ENCODE data around the gene IGF2R. TPM values are rescaled to one million over a fixed set of nuclear protein-coding genes. Genes with fewer than 3 reads are reported as not detected.

Gene IGF2R
- total RNA-seq, 1 donor from 2014 or later = 247 TPM

- TF ChIP-seq CTCF (IDR thresholded peaks at IDR 0.05) = no peak
- peaks cover 42% of the 10 kb centered on the region for H3K36me3 Mint-ChIP-seq (ENCODE audit: low read depth)
- peaks cover 8% of the 10 kb centered on the region for H3K4me1 Mint-ChIP-seq (ENCODE audit: low read depth)
- no peak overlapping the region for H3K27ac Mint-ChIP-seq (ENCODE audit: unreplicated experiment)
- no peak overlapping the region for H3K4me3 Mint-ChIP-seq (ENCODE audit: unreplicated experiment)
- no peaks in the 10 kb centered on the region for H3K9me3 Mint-ChIP-seq (ENCODE audit: low read depth)
- H3K27me3 Mint-ChIP-seq (ENCODE audit: low read depth) = no peaks in the 10 kb centered on the region
- DNase-seq (ENCODE audit: low spot score) = no peak
Measured at GRCh38 chr6:160085226-160085625, 116.3 kb downstream of the IGF2R start.

GRCh38 chr6:160085713-160086505 lies 117.0 kb downstream of the IGF2R start:
- H3K27ac Mint-ChIP-seq (ENCODE audit: unreplicated experiment) = no peak overlapping the region

GRCh38 chr6:160086754-160087153 lies 117.9 kb downstream of the IGF2R start:
- DNase-seq (ENCODE audit: low spot score) = no peak
- Mint-ChIP-seq H3K36me3 (ENCODE audit: low read depth) (peaks cover 32% of the 10 kb centered on the region), H3K4me3 (ENCODE audit: unreplicated experiment) (no peak overlapping the region), H3K4me1 (ENCODE audit: low read depth) (peaks cover 8% of the 10 kb centered on the region), H3K9me3 (ENCODE audit: low read depth) (no peaks in the 10 kb centered on the region), H3K27ac (ENCODE audit: unreplicated experiment) (no peak overlapping the region), H3K27me3 (ENCODE audit: low read depth) (no peaks in the 10 kb centered on the region)
- TF ChIP-seq CTCF (IDR thresholded peaks at IDR 0.05) = no peak

More at GRCh38 chr6:160085713-160086505, 117.0 kb downstream of the IGF2R start:
- Mint-ChIP-seq H3K27me3 (ENCODE audit: low read depth) (no peaks in the 10 kb centered on the region), H3K4me3 (ENCODE audit: unreplicated experiment) (no peak overlapping the region), H3K4me1 (ENCODE audit: low read depth) (peaks cover 8% of the 10 kb centered on the region), H3K9me3 (ENCODE audit: low read depth) (no peaks in the 10 kb centered on the region), H3K36me3 (ENCODE audit: low read depth) (peaks cover 38% of the 10 kb centered on the region)
- DNase-seq (ENCODE audit: low spot score) = no peak
- no peak for TF ChIP-seq CTCF (IDR thresholded peaks at IDR 0.05)

DNA sequence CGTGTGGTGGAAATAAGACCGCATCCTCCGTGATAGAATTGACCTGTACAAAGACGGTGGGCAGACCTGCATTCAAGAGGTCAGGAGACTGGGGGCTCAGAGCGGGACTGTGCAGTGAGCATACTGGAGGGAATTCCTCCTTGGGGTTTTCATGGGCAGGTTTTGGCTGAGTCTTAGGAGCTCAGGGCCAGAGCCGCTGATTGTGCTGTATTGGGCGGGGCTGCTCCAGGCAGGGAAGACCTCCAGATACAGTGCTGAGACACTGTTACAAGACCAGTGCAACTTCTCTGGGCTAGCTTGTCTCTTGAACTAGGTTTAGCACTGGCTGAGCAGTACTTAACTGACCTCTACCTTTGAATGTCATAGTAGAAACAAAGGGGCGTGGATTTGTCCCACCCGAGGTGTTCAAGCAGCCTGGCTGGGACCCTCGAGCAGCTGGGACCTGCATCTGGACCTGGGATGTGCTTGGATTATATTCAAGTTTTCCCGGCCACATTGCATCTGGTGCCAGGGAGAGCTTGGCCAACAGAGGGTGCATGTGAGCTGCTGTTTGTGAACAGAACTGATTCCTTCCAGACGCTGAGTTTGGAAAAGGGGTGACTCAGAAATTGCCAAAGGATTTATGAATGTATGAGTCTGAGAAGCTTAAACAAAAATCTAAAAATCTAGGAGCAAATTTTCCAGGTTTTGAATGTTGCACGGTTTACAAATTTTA lies 119.3 kb downstream of the IGF2R start:
- Mint-ChIP-seq H3K4me3 (ENCODE audit: unreplicated experiment) (no peak overlapping the region), H3K27ac (ENCODE audit: unreplicated experiment) (peak overlapping the region; percentile 17), H3K36me3 (ENCODE audit: low read depth) (peaks cover 34% of the 10 kb centered on the region), H3K27me3 (ENCODE audit: low read depth) (no peaks in the 10 kb centered on the region), H3K4me1 (ENCODE audit: low read depth) (peaks cover 8% of the 10 kb centered on the region), H3K9me3 (ENCODE audit: low read depth) (no peaks in the 10 kb centered on the region)
- no peak for DNase-seq (ENCODE audit: low spot score)
- TF ChIP-seq CTCF (IDR thresholded peaks at IDR 0.05) = peak; percentile 89

DNA sequence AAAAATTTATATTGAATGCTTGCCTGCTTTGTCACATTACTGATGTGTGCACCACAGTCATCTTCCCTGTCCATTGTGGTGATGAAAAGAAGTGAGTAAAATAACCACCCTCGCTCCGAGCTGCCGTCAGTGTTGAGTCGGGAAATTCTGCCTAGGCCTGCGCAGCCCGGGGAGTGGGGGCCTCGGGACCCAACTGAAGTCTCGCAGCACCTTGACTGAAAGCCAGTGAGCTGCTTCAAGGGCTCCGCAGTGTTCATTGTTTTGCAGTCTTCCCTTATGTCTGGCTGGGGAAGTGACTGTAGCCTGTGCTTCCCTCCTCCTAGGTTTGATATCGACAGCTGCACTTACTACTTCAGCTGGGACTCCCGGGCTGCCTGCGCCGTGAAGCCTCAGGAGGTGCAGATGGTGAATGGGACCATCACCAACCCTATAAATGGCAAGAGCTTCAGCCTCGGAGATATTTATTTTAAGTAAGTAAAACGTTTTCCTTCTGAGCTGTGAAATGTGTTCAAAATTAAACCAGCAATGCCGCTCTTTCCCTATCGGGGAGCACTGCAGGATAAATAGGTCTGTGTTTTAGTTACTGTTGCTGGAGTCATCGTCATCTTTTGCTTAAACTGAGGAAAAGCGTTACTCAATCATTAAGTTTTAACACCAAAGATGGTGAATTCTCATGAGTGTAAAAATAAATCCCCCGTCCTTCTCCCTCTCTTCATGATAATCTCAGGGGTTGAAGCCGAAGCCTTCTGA lies 120.1 kb downstream of the IGF2R start:
- no peaks in the 10 kb centered on the region for H3K9me3 Mint-ChIP-seq (ENCODE audit: low read depth)
- peaks cover 34% of the 10 kb centered on the region for H3K36me3 Mint-ChIP-seq (ENCODE audit: low read depth)
- H3K27ac Mint-ChIP-seq (ENCODE audit: unreplicated experiment) = no peak overlapping the region
- peaks cover 8% of the 10 kb centered on the region for H3K4me1 Mint-ChIP-seq (ENCODE audit: low read depth)
- no peaks in the 10 kb centered on the region for H3K27me3 Mint-ChIP-seq (ENCODE audit: low read depth)
- DNase-seq (ENCODE audit: low spot score) = no peak
- no peak overlapping the region for H3K4me3 Mint-ChIP-seq (ENCODE audit: unreplicated experiment)
- TF ChIP-seq CTCF (IDR thresholded peaks at IDR 0.05) = no peak

All from chondrocyte (in vitro differentiated cells).